Activated CD4-positive, alpha-beta T cell treated with anti-CD3 and anti-CD28 coated beads for 48 hours (primary cell): ENCODE measurements around the gene HSBP1.

ENCODE experiments used
- DNase-seq: peaks from one replicate; pipeline ENCODE4 v3.0.0-alpha.2; 2020

Gene HSBP1

GRCh38 chr16:83807710-83808572 is at the start of gene HSBP1:
Gene HSBP1 (plus strand): TSS chr16:83807978. CDS start chr16:83808077, 99 bp downstream.
- peak; percentile 96 for DNase-seq

- no peak for DNase-seq
These were observed 45.4 kb upstream of the HSBP1 start for GRCh38 chr16:83762141-83762991.

GRCh38 chr16:83762992-83763358 is 44.8 kb upstream of the HSBP1 start:
- no peak for DNase-seq

- no peak for DNase-seq
These were observed 38.8 kb upstream of the HSBP1 start for GRCh38 chr16:83768986-83769385.

GRCh38 chr16:83769397-83770008 is 38.3 kb upstream of the HSBP1 start:
- no peak for DNase-seq

GRCh38 chr16:83771306-83771942 is 36.4 kb upstream of the HSBP1 start:
- DNase-seq, result no peak

- no peak for DNase-seq
These were observed 35.0 kb upstream of the HSBP1 start for GRCh38 chr16:83772806-83773205.

GRCh38 chr16:83774066-83774465 is 33.7 kb upstream of the HSBP1 start:
- no peak for DNase-seq

GRCh38 chr16:83776944-83777343 is 30.8 kb upstream of the HSBP1 start:
- no peak for DNase-seq

- no peak for DNase-seq
These were observed 27.9 kb upstream of the HSBP1 start for GRCh38 chr16:83779886-83780285.

GRCh38 chr16:83785455-83785854 is 22.3 kb upstream of the HSBP1 start:
- no peak for DNase-seq

GRCh38 chr16:83789642-83790401 is 18.0 kb upstream of the HSBP1 start:
- DNase-seq, result no peak

GRCh38 chr16:83791916-83792315 is 15.9 kb upstream of the HSBP1 start:
- no peak for DNase-seq

- no peak for DNase-seq
These were observed 15.4 kb upstream of the HSBP1 start for GRCh38 chr16:83792391-83792790.

GRCh38 chr16:83793179-83793578 is 14.6 kb upstream of the HSBP1 start:
- DNase-seq, result no peak

- no peak for DNase-seq
These were observed 12.8 kb upstream of the HSBP1 start for GRCh38 chr16:83794860-83795554.

- no peak for DNase-seq
These were observed 10.8 kb upstream of the HSBP1 start for GRCh38 chr16:83797013-83797412.

GRCh38 chr16:83799336-83799735 is 8.4 kb upstream of the HSBP1 start:
- DNase-seq, result no peak

- DNase-seq, result no peak
These were observed 5.6 kb upstream of the HSBP1 start for GRCh38 chr16:83802135-83802534.

- no peak for DNase-seq
These were observed 5.1 kb upstream of the HSBP1 start for GRCh38 chr16:83802554-83803205.

GRCh38 chr16:83803811-83804210 is 4.0 kb upstream of the HSBP1 start:
- no peak for DNase-seq
